Measurements from ENCODE around the gene EXPH5. TPM values are rescaled to one million over a fixed set of nuclear protein-coding genes. Genes with fewer than 3 reads are reported as not detected.

The EXPH5 gene
- total and polyA plus RNA-seq, 2 of the 8 experiments (the other 6 are each of a cell fraction or from before 2014, with no cell fraction given) = 1.1 to 11.5 TPM

GRCh38 chr11:108587109-108587508, 6.5 kb downstream of the EXPH5 start:
- ChIA-PET POLR2A (ENCODE audit: partially characterized antibody) (no interaction called here), CTCF (ENCODE audit: partially characterized antibody) (no interaction called here)
- Histone ChIP-seq H2AK5ac (ENCODE audit: low read depth, low read length) (no peak overlapping the region), H3K27me3 (replicated peaks in 1 of 4; ENCODE audit: control insufficient read depth in 3 of 4, extremely low read depth in 1 of 4, insufficient read depth in 3 of 4, low read length in 3 of 4) (peaks cover 0 to 3% (median 3%) of the 10 kb centered on the region in 4 experiments; a peak in 5 of 7 replicates), H3K14ac (ENCODE audit: insufficient read length) (no peak overlapping the region), H3K4ac (replicated peaks; ENCODE audit: insufficient read length, low read depth, low read length) (no peak overlapping the region), H2BK20ac (ENCODE audit: low read length) (no peak overlapping the region), H2BK15ac (ENCODE audit: low read length) (no peak overlapping the region), H3K18ac (ENCODE audit: extremely low read depth, low read length) (no peak overlapping the region), H2AFZ (ENCODE audit: low read length) (no peak overlapping the region), H3K4me3 (ENCODE audit: extremely low read depth in 1 of 4, insufficient read depth in 2 of 4, low read depth in 3 of 4, low read length in 4 of 4) (no peak overlapping the region), H2BK5ac (ENCODE audit: low read depth, low read length) (no peak overlapping the region), H3K4me1 (replicated peaks in 1 of 4; ENCODE audit: control insufficient read depth in 3 of 4, insufficient read depth in 4 of 4, low read length in 3 of 4) (peaks cover 0 to 3% (median under 1%) of the 10 kb centered on the region in 4 experiments; a peak in 2 of 7 replicates), H4K5ac (ENCODE audit: insufficient read length, low read depth, low read length) (no peak overlapping the region), H3K79me1 (ENCODE audit: low read depth, low read length) (no peaks in the 10 kb centered on the region), H4K20me1 (replicated peaks in 1 of 2; ENCODE audit: control insufficient read depth in 1 of 2, insufficient read depth in 2 of 2, low read length in 2 of 2) (no peaks in the 10 kb centered on the region), H3K9ac (replicated peaks in 1 of 4; ENCODE audit: extremely low read depth in 1 of 4, low read depth in 3 of 4, low read length in 3 of 4) (no peak overlapping the region), H3K79me2 (ENCODE audit: control insufficient read depth in 1 of 2, insufficient read depth in 2 of 2, low read length in 2 of 2) (peaks cover 0 to 6% of the 10 kb centered on the region in 2 experiments; a peak in 1 of 4 replicates), H3K4me2 (ENCODE audit: insufficient read depth in 1 of 2, low read depth in 2 of 2, low read length in 2 of 2) (no peak overlapping the region), H3K56ac (replicated peaks; ENCODE audit: insufficient read length, low read depth, low read length) (no peak overlapping the region), H3K27ac (ENCODE audit: low read depth, low read length) (no peak overlapping the region), H2BK120ac (replicated peaks; ENCODE audit: low read depth, low read length) (no peak overlapping the region), H2BK12ac (ENCODE audit: low read depth, low read length) (no peak overlapping the region), H4K91ac (replicated peaks; ENCODE audit: insufficient read length, low read length) (no peak overlapping the region), H3K36me3 (ENCODE audit: control insufficient read depth in 2 of 4, insufficient read depth in 4 of 4, low read length in 3 of 4) (no peaks in the 10 kb centered on the region), H3K23ac (ENCODE audit: insufficient read length) (no peak overlapping the region), H4K8ac (ENCODE audit: extremely low read depth, insufficient read depth, low read length) (no peak overlapping the region), H3K9me3 (ENCODE audit: insufficient read depth in 2 of 2, low read depth in 1 of 2, low read length in 1 of 2) (no peaks in the 10 kb centered on the region), H3K23me2 (ENCODE audit: low read depth, low read length) (no peaks in the 10 kb centered on the region)
- TF ChIP-seq GTF2F1 (IDR thresholded peaks at IDR 0.05; ENCODE audit: borderline replicate concordance, low read depth, low read length) (no peak), SIRT6 (IDR thresholded peaks at IDR 0.05; ENCODE audit: low read length) (no peak), TCF12 (IDR thresholded peaks at IDR 0.05; ENCODE audit: low read depth, low read length) (no peak), EP300 (IDR thresholded peaks at IDR 0.05; ENCODE audit: borderline replicate concordance in 1 of 2, low read depth in 2 of 2, low read length in 2 of 2) (no peak), CEBPB (IDR thresholded peaks at IDR 0.05; ENCODE audit: low read depth, low read length) (no peak), SP2 (IDR thresholded peaks at IDR 0.05; ENCODE audit: low read length) (no peak), CBX8 (IDR thresholded peaks at IDR 0.05; ENCODE audit: borderline replicate concordance, low read depth, low read length) (no peak), SP1 (IDR thresholded peaks at IDR 0.05; ENCODE audit: low read depth, low read length) (no peak), YY1 (IDR thresholded peaks at IDR 0.05; ENCODE audit: low read depth, low read length) (no peak)
- 84% methylated on average over 4 of the region's 4 CpGs; no CpG with 5 or more reads in 1 of the 2 experiments for WGBS, 2 experiments (ENCODE audit: extremely low coverage in 1 of 2, insufficient coverage in 1 of 2, insufficient read length in 1 of 2, insufficient replicate concordance in 2 of 2, low coverage in 1 of 2, low lambda C conversion rate in 2 of 2, missing lambda C conversion rate in 1 of 2)
- DNase-seq (ENCODE audit: low read depth in 1 of 2, low spot score in 2 of 2) (no peak), FAIRE-seq (no peak)
